HEK293 (cell line): ENCODE results near the gene SERP1.
A peak's percentile ranks its signal among the peaks of the same experiment; 100 is the strongest.

Source experiments
- CTCF ChIP-seq: fragments of 450-650 bp; formaldehyde crosslinking; IDR thresholded peaks from 2 replicates; pipeline ENCODE4 v1.5.1; 2016; ENCODE audit warnings: missing biosample characterization, missing genetic modification characterization
- ELK4 ChIP-seq: IDR thresholded peaks from 2 replicates; pipeline ENCODE4 v1.6.1; 2011; ENCODE audit warnings: mild to moderate bottlenecking, low read depth, low read length, borderline replicate concordance
- KLF16 ChIP-seq: fragments of 450-650 bp; formaldehyde crosslinking; IDR thresholded peaks from 2 replicates; pipeline ENCODE4 v1.5.1; 2017; ENCODE audit warnings: missing biosample characterization, missing genetic modification characterization
- KLF8 ChIP-seq: fragments of 450-650 bp; formaldehyde crosslinking; IDR thresholded peaks from 2 replicates; pipeline ENCODE4 v1.5.1; 2016; ENCODE audit warnings: missing biosample characterization, missing genetic modification characterization
- PRDM10 ChIP-seq: fragments of 450-650 bp; formaldehyde crosslinking; IDR thresholded peaks from 2 replicates; pipeline ENCODE4 v1.5.1; 2016; ENCODE audit warnings: missing biosample characterization, missing genetic modification characterization
- REST ChIP-seq: fragments of 450-650 bp; formaldehyde crosslinking; IDR thresholded peaks from 2 replicates; pipeline ENCODE4 v1.5.1; 2016; ENCODE audit warnings: missing biosample characterization, missing genetic modification characterization
- SP2 ChIP-seq: fragments of 450-650 bp; formaldehyde crosslinking; IDR thresholded peaks from 2 replicates; pipeline ENCODE4 v1.5.1; 2016; ENCODE audit warnings: missing biosample characterization, missing genetic modification characterization
- ZBTB7A ChIP-seq: fragments of 450-650 bp; formaldehyde crosslinking; IDR thresholded peaks from 2 replicates; pipeline ENCODE4 v1.5.1; 2016; ENCODE audit warnings: low read depth, missing biosample characterization, missing genetic modification characterization
- ZFP37 ChIP-seq: fragments of 450-650 bp; formaldehyde crosslinking; IDR thresholded peaks from 2 replicates; pipeline ENCODE4 v1.5.1; 2016; ENCODE audit warnings: missing biosample characterization, missing genetic modification characterization
- ZNF16 ChIP-seq: fragments of 450-650 bp; formaldehyde crosslinking; IDR thresholded peaks from 2 replicates; pipeline ENCODE4 v1.5.1; 2016; ENCODE audit warnings: low read depth, missing biosample characterization, missing genetic modification characterization
- ZNF274 ChIP-seq, 2 experiments: fragments of 200-500 bp in 1 of 2; fragments of 450-650 bp in 1 of 2; sonication (Bioruptor generic) in 1 of 2; formaldehyde crosslinking in 1 of 2; IDR thresholded peaks; 2 replicates each; pipeline versions ENCODE4 v1.5.1 to v1.6.1; 2014 to 2016; ENCODE audit warnings: borderline replicate concordance in 1 of 2, inconsistent platforms in 1 of 2, low read length in 1 of 2, missing biosample characterization in 1 of 2, missing genetic modification characterization in 1 of 2

GRCh38 chr3:150544041-150544440 lies 2.3 kb downstream of the SERP1 start:
- TF ChIP-seq PRDM10 (tag by site-specific recombination) (peak; percentile 46), ELK4 (no peak), ZNF274 (IDR thresholded peaks at IDR 0.05; ENCODE audit: low read length) (no peak), ZNF274 (tag by site-specific recombination; IDR thresholded peaks at IDR 0.05; ENCODE audit: borderline replicate concordance) (no peak), CTCF (tag by site-specific recombination) (no peak), KLF8 (tag by site-specific recombination) (no peak), ZNF16 (tag by site-specific recombination) (no peak), ZFP37 (no peak), ZBTB7A (tag by site-specific recombination) (no peak), SP2 (tag by site-specific recombination) (no peak), REST (tag by site-specific recombination) (no peak), KLF16 (no peak)
